LoVo (cell line): ENCODE results near the gene OSTF1.

Source experiments
- DNase-seq: peaks from one replicate; pipeline ENCODE4 v3.0.0-alpha.2; 2016; ENCODE audit warnings: low spot score

The OSTF1 gene

GRCh38 chr9:75085640-75086039, 2.7 kb upstream of the OSTF1 start:
- DNase-seq: no peak

GRCh38 chr9:75086541-75087288, 1.6 kb upstream of the OSTF1 start:
- DNase-seq: no peak

- DNase-seq: peak; percentile 49
Observed at GRCh38 chr9:75087289-75087823, 958 bp upstream of the OSTF1 start.

- DNase-seq: peak; percentile 53
Observed at GRCh38 chr9:75088646-75089372, 495 bp downstream of the OSTF1 start.

- no peak for DNase-seq
Observed at GRCh38 chr9:75089373-75089766, 1.1 kb downstream of the OSTF1 start.

GRCh38 chr9:75090579-75090978, 2.3 kb downstream of the OSTF1 start:
- no peak for DNase-seq

- no peak for DNase-seq
Observed at GRCh38 chr9:75092766-75093165, 4.5 kb downstream of the OSTF1 start.

GRCh38 chr9:75096796-75097195, 8.5 kb downstream of the OSTF1 start:
- no peak for DNase-seq

- DNase-seq: no peak
Observed at GRCh38 chr9:75101004-75101588, 12.8 kb downstream of the OSTF1 start.

- no peak for DNase-seq
Observed at GRCh38 chr9:75102177-75102790, 14.0 kb downstream of the OSTF1 start.

GRCh38 chr9:75104607-75105006, 16.3 kb downstream of the OSTF1 start:
- no peak for DNase-seq

- no peak for DNase-seq
Observed at GRCh38 chr9:75105019-75105540, 16.8 kb downstream of the OSTF1 start.

- no peak for DNase-seq
Observed at GRCh38 chr9:75105841-75106240, 17.5 kb downstream of the OSTF1 start.

- no peak for DNase-seq
Observed at GRCh38 chr9:75106857-75107256, 18.5 kb downstream of the OSTF1 start.

- DNase-seq: no peak
Observed at GRCh38 chr9:75108571-75108970, 20.3 kb downstream of the OSTF1 start.

- no peak for DNase-seq
Observed at GRCh38 chr9:75109210-75109839, 21.0 kb downstream of the OSTF1 start.

- peak; percentile 85 for DNase-seq
Observed at GRCh38 chr9:75111019-75111622, 22.8 kb downstream of the OSTF1 start.

GRCh38 chr9:75112789-75113188, 24.5 kb downstream of the OSTF1 start:
- DNase-seq: no peak

- no peak for DNase-seq
Observed at GRCh38 chr9:75116306-75116705, 28.0 kb downstream of the OSTF1 start.

GRCh38 chr9:75117564-75117963, 29.2 kb downstream of the OSTF1 start:
- no peak for DNase-seq

- DNase-seq: no peak
Observed at GRCh38 chr9:75120686-75121085, 32.4 kb downstream of the OSTF1 start.
